DMS114 treated with DMSO at 0.1 percent for 48 hours (cell line): ENCODE results near the gene EIF2B2.

Experiments
- DNase-seq: peaks from one replicate; lab custom pipeline; 2025; ENCODE audit not compliant: unreplicated experiment; lab: John Stamatoyannopoulos, UW

EIF2B2 gene

GRCh38 chr14:74973905-74974363 is 28.8 kb upstream of the EIF2B2 start:
- DNase-seq, result no peak

GRCh38 chr14:74974364-74975058 is 28.2 kb upstream of the EIF2B2 start:
- no peak for DNase-seq

- no peak for DNase-seq
Observed at GRCh38 chr14:74975059-74975810, 27.5 kb upstream of the EIF2B2 start.

- DNase-seq, result no peak
Observed at GRCh38 chr14:74976264-74977113, 26.2 kb upstream of the EIF2B2 start.

GRCh38 chr14:74977164-74977900 is 25.4 kb upstream of the EIF2B2 start:
- no peak for DNase-seq

- DNase-seq, result no peak
Observed at GRCh38 chr14:74977901-74978385, 24.8 kb upstream of the EIF2B2 start.

- DNase-seq, result no peak
Observed at GRCh38 chr14:74978416-74978947, 24.2 kb upstream of the EIF2B2 start.

- DNase-seq, result no peak
Observed at GRCh38 chr14:74979029-74979428, 23.7 kb upstream of the EIF2B2 start.

- no peak for DNase-seq
Observed at GRCh38 chr14:74979442-74980397, 23.0 kb upstream of the EIF2B2 start.

GRCh38 chr14:74980398-74980730 is 22.4 kb upstream of the EIF2B2 start:
- DNase-seq, result no peak

GRCh38 chr14:74980731-74981461 is 21.8 kb upstream of the EIF2B2 start:
- DNase-seq, result no peak

- DNase-seq, result no peak
Observed at GRCh38 chr14:74981462-74981782, 21.3 kb upstream of the EIF2B2 start.

- DNase-seq, result no peak
Observed at GRCh38 chr14:74981833-74982232, 20.9 kb upstream of the EIF2B2 start.

GRCh38 chr14:74982661-74983060 is 20.1 kb upstream of the EIF2B2 start:
- DNase-seq, result no peak

GRCh38 chr14:74983343-74983742 is 19.4 kb upstream of the EIF2B2 start:
- DNase-seq, result no peak

GRCh38 chr14:74984236-74985027 is 18.3 kb upstream of the EIF2B2 start:
- DNase-seq, result no peak

- no peak for DNase-seq
Observed at GRCh38 chr14:74985028-74985310, 17.8 kb upstream of the EIF2B2 start.

GRCh38 chr14:74985806-74986205 is 16.9 kb upstream of the EIF2B2 start:
- DNase-seq, result no peak
